ENCODE data around the gene GDF11. TPM values are rescaled to one million over a fixed set of nuclear protein-coding genes. Genes with fewer than 3 reads are reported as not detected.

The GDF11 gene
- total RNA-seq, 1 experiment from 2014 or later: 6.7 TPM

DNA sequence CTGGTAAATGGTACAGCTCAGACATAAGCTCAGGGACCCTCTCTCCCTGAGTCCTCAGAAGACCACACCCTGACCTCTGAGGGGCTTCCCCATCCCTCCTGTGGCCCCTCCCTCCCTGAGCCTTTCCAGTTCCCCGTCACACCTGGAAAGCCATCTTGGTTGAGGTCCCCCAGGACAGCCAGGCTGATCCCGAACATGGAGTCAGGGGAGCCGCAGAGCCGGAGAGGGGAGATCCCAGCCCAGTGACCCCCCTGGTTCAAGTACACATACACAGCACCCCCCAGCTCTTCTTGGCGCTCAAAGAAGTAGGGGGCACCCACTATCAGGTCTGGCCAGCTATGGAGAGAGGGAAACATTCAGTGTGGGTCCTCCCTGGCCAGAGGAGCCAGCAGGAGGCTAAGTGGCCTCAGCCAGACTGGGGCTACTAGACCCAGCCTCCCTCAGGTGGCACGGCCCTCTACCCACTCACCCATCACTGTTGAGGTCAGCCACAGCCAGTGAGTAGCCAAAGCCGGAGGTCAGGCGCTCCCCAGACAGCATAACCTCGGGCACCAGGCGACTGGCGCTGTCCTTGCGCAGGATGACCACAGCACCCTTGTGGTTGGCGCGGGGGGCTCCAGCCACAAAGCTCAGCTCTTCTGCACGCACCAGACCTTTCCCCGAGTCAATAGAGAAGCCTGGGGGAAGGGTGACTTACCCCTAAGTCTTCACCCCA, 44.5 kb upstream of the GDF11 start:
- Mint-ChIP-seq H3K27ac (ENCODE audit: unreplicated experiment) (no peak overlapping the region), H3K4me3 (ENCODE audit: low read depth, unreplicated experiment) (no peak overlapping the region), H3K4me1 (ENCODE audit: low read depth, unreplicated experiment) (no peaks in the 10 kb centered on the region), H3K9me3 (ENCODE audit: low read depth, unreplicated experiment) (no peaks in the 10 kb centered on the region), H3K36me3 (ENCODE audit: insufficient read depth, unreplicated experiment) (no peaks in the 10 kb centered on the region), H3K27me3 (ENCODE audit: unreplicated experiment) (peaks cover 58% of the 10 kb centered on the region)
- no peak for DNase-seq
- intact Hi-C loops (cut with micrococcal nuclease; ENCODE audit: unreplicated experiment): no loop called here
- TF ChIP-seq, protein P1, sequence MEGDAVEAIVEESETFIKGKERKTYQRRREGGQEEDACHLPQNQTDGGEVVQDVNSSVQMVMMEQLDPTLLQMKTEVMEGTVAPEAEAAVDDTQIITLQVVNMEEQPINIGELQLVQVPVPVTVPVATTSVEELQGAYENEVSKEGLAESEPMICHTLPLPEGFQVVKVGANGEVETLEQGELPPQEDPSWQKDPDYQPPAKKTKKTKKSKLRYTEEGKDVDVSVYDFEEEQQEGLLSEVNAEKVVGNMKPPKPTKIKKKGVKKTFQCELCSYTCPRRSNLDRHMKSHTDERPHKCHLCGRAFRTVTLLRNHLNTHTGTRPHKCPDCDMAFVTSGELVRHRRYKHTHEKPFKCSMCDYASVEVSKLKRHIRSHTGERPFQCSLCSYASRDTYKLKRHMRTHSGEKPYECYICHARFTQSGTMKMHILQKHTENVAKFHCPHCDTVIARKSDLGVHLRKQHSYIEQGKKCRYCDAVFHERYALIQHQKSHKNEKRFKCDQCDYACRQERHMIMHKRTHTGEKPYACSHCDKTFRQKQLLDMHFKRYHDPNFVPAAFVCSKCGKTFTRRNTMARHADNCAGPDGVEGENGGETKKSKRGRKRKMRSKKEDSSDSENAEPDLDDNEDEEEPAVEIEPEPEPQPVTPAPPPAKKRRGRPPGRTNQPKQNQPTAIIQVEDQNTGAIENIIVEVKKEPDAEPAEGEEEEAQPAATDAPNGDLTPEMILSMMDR (IDR thresholded peaks at IDR 0.05; ENCODE audit: unreplicated experiment): no peak
- no TSS peak for BruUV-seq (replicated peaks)
- CTCF ChIA-PET: interaction anchor here (3.2 kb wide), 1 partner anchor 17 kb away, joined by 14 read pairs; a partner anchor contains a TSS

DNA sequence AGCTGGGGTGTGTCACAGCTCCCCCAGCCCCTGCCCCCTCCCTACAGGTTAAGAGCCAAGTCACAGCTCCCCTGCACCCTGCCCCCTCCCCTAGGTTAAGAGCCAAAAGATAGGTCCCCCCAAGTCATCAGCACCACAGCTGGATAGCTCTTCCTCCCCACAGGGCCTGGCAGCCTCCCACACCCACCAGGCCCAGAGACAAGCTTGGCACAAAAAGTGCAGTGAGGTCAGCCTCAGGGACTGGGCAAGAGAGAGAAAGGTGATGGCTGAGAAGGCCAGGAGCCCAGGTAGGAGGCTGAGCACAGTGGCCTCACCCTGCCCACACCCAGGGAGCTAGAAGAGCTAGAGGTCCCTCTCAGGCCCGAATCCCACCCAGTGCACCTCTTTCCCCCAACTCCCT, 44.0 kb upstream of the GDF11 start:
- H3K27me3 Mint-ChIP-seq (ENCODE audit: unreplicated experiment): peaks cover 64% of the 10 kb centered on the region
- no peak overlapping the region for H3K27ac Mint-ChIP-seq (ENCODE audit: unreplicated experiment)
- no peak for DNase-seq
- CTCF ChIA-PET: interaction anchor here (0.6 to 3.2 kb wide), 2 partner anchors 17 to 59 kb away, joined by 4 to 14 read pairs; a partner anchor contains a TSS
- H3K36me3 Mint-ChIP-seq (ENCODE audit: insufficient read depth, unreplicated experiment): no peaks in the 10 kb centered on the region
- H3K9me3 Mint-ChIP-seq (ENCODE audit: low read depth, unreplicated experiment): no peaks in the 10 kb centered on the region
- intact Hi-C loops (cut with micrococcal nuclease; ENCODE audit: unreplicated experiment): no loop called here
- H3K4me3 Mint-ChIP-seq (ENCODE audit: low read depth, unreplicated experiment): no peak overlapping the region
- TF ChIP-seq, protein P1 (IDR thresholded peaks at IDR 0.05; ENCODE audit: unreplicated experiment): no peak
- no TSS peak for BruUV-seq (replicated peaks)
- H3K4me1 Mint-ChIP-seq (ENCODE audit: low read depth, unreplicated experiment): no peaks in the 10 kb centered on the region

DNA sequence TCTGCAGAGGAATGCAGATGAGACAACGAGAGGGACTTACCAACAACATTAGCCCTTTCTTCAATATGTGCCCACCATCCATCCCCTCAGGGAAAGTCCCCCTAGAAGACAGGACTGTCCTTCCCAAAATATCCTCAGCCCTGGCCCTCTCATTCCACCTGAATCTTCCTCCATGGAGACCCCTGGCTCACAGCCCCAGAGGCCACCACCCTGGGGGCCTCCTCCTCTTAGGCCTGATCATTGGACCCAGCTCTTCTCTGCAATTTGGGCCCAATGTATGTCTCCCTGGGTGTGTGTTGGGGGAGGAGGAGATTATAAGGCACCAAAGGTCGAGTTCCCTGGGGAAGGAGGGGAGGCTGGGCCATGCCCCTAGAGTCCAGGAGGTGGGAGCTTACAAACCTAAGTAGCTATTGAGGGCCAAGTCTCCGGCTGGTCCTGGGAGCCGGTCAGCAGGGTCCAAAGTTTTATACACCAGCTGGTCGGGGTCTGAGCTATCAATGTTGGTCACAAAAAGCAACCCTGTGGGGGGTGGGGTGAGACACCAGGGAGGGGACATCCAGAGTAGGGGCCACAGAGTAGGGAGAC, 43.4 kb upstream of the GDF11 start:
- Mint-ChIP-seq H3K4me3 (ENCODE audit: low read depth, unreplicated experiment) (no peak overlapping the region), H3K4me1 (ENCODE audit: low read depth, unreplicated experiment) (no peaks in the 10 kb centered on the region), H3K27ac (ENCODE audit: unreplicated experiment) (no peak overlapping the region), H3K27me3 (ENCODE audit: unreplicated experiment) (peaks cover 67% of the 10 kb centered on the region), H3K9me3 (ENCODE audit: low read depth, unreplicated experiment) (no peaks in the 10 kb centered on the region), H3K36me3 (ENCODE audit: insufficient read depth, unreplicated experiment) (no peaks in the 10 kb centered on the region)
- no peak for DNase-seq
- no TSS peak for BruUV-seq (replicated peaks)
- intact Hi-C loops (cut with micrococcal nuclease; ENCODE audit: unreplicated experiment): no loop called here
- TF ChIP-seq, protein P1 (IDR thresholded peaks at IDR 0.05; ENCODE audit: unreplicated experiment): no peak
- CTCF ChIA-PET: interaction anchor here (0.6 to 3.2 kb wide), 2 partner anchors 18 to 60 kb away, joined by 4 to 14 read pairs; a partner anchor contains a TSS

DNA sequence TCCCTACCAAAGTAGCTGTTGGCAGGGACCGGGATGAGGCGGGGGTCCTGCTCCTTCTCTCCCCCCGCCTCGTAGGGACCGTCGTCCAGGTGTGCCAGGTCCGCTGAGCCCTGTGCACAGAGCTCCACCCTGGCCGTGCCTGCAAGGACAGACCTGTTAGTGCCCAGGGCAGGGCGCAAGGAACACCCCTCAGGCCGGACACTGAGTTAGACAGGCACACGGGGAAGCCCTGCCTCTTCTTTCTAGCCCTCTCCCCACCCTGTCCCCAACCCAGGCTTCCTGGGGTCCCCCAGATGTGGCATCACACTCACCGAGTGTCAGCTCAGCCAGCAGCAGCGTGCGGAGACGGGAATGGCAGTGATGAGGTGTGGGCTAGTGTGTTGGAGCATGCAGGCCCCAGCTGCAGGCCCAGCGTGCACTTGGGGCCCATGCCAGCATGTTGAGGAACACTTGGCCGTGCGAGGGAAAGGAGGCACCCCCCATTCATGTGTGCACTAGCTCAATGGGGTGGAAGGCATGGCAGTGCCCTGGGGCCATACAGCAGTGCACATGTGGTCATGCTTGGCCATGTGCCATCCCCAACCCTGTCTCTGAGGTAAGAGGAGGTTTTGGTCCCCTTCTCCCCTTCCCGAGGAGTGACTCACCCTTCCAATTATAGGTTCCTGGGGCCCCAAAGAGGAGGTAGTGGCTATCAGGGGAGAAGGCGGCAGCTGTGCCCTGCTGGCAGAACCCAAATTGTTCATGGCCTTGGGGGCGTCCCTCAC, 42.5 kb upstream of the GDF11 start:
- TF ChIP-seq, protein P1 (IDR thresholded peaks at IDR 0.05; ENCODE audit: unreplicated experiment): no peak
- no TSS peak for BruUV-seq (replicated peaks)
- no peaks in the 10 kb centered on the region for H3K9me3 Mint-ChIP-seq (ENCODE audit: low read depth, unreplicated experiment)
- H3K27ac Mint-ChIP-seq (ENCODE audit: unreplicated experiment): no peak overlapping the region
- CTCF ChIA-PET: interaction anchor here (3.2 kb wide), 1 partner anchor 19 kb away, joined by 14 read pairs; a partner anchor contains a TSS
- H3K27me3 Mint-ChIP-seq (ENCODE audit: unreplicated experiment): peaks cover 63% of the 10 kb centered on the region
- no peak for DNase-seq
- no peaks in the 10 kb centered on the region for H3K4me1 Mint-ChIP-seq (ENCODE audit: low read depth, unreplicated experiment)
- no peaks in the 10 kb centered on the region for H3K36me3 Mint-ChIP-seq (ENCODE audit: insufficient read depth, unreplicated experiment)
- no peak overlapping the region for H3K4me3 Mint-ChIP-seq (ENCODE audit: low read depth, unreplicated experiment)
- intact Hi-C loops (cut with micrococcal nuclease; ENCODE audit: unreplicated experiment): no loop called here
